Chondrocyte (in vitro differentiated cells): ENCODE data around the gene TBX20. TPM values are rescaled to one million over a fixed set of nuclear protein-coding genes. Genes with fewer than 3 reads are reported as not detected.

Experiments used
- DNase-seq: peaks from one replicate; pipeline ENCODE4 v3.0.0; 2021; ENCODE audit warnings: mixed read lengths, low spot score
- H3K27ac Mint-ChIP-seq: one replicate; pipeline ENCODE4 v1.8.0; 2021; ENCODE audit warnings: mild to moderate bottlenecking, moderate library complexity, mixed read lengths; ENCODE audit not compliant: unreplicated experiment
- H3K27me3 Mint-ChIP-seq: 2 replicates; pipeline ENCODE4 v1.8.0; 2021; ENCODE audit warnings: low read depth, mixed read lengths
- H3K36me3 Mint-ChIP-seq: 2 replicates; pipeline ENCODE4 v1.8.0; 2021; ENCODE audit warnings: low read depth, mixed read lengths
- H3K4me1 Mint-ChIP-seq: 2 replicates; pipeline ENCODE4 v1.8.0; 2021; ENCODE audit warnings: low read depth, mild to moderate bottlenecking, mixed read lengths
- H3K4me3 Mint-ChIP-seq: one replicate; pipeline ENCODE4 v1.8.0; 2021; ENCODE audit warnings: mild to moderate bottlenecking, moderate library complexity, mixed read lengths; ENCODE audit not compliant: unreplicated experiment
- H3K9me3 Mint-ChIP-seq: 2 replicates; pipeline ENCODE4 v1.8.0; 2021; ENCODE audit warnings: low read depth, mixed read lengths
- CTCF ChIP-seq: fragments of 200-600 bp; sonication (generic); IDR thresholded peaks from 2 replicates; pipeline ENCODE4 v1.5.0; 2021; ENCODE audit warnings: antibody characterized with exemption, mild to moderate bottlenecking, moderate library complexity
- total RNA-seq: library from RNA; stranded (reverse); gene quantifications from 3 replicates; pipeline ENCODE4 v1.2.1, GENCODE V29; 2021

The TBX20 gene
- total RNA-seq, 1 donor from 2014 or later, result not detected

- no peak overlapping the region for H3K27ac Mint-ChIP-seq
- H3K27me3 Mint-ChIP-seq, result peaks cover 85% of the 10 kb centered on the region
- H3K4me3 Mint-ChIP-seq, result no peak overlapping the region
- H3K36me3 Mint-ChIP-seq, result peaks cover 4% of the 10 kb centered on the region
- DNase-seq, result no peak
- H3K9me3 Mint-ChIP-seq, result no peaks in the 10 kb centered on the region
- H3K4me1 Mint-ChIP-seq, result peaks cover 10% of the 10 kb centered on the region
- TF ChIP-seq CTCF, result no peak
These were observed 1.7 kb upstream of the TBX20 start for GRCh38 chr7:35255443-35256255.

GRCh38 chr7:35254496-35255442 lies 869 bp upstream of the TBX20 start:
- no peak for TF ChIP-seq CTCF
- Mint-ChIP-seq H3K27me3 (peaks cover 85% of the 10 kb centered on the region), H3K9me3 (no peaks in the 10 kb centered on the region), H3K27ac (no peak overlapping the region), H3K4me1 (peaks cover 10% of the 10 kb centered on the region), H3K36me3 (peaks cover 4% of the 10 kb centered on the region), H3K4me3 (peak overlapping the region; percentile 59)
- no peak for DNase-seq

- no peak for DNase-seq
- Mint-ChIP-seq H3K4me3 (peak overlapping the region; percentile 61), H3K36me3 (peaks cover 3% of the 10 kb centered on the region), H3K4me1 (peaks cover 10% of the 10 kb centered on the region), H3K27ac (no peak overlapping the region), H3K9me3 (no peaks in the 10 kb centered on the region), H3K27me3 (peaks cover 84% of the 10 kb centered on the region)
- no peak for TF ChIP-seq CTCF
These were observed 515 bp downstream of the TBX20 start for GRCh38 chr7:35253460-35253709.

- Mint-ChIP-seq H3K9me3 (no peaks in the 10 kb centered on the region), H3K27me3 (peaks cover 85% of the 10 kb centered on the region), H3K36me3 (peaks cover 3% of the 10 kb centered on the region), H3K4me1 (peaks cover 8% of the 10 kb centered on the region), H3K27ac (no peak overlapping the region), H3K4me3 (peak overlapping the region; percentile 61)
- TF ChIP-seq CTCF, result no peak
- no peak for DNase-seq
These were observed 1.1 kb downstream of the TBX20 start for GRCh38 chr7:35252612-35253459.
